Measurements from ENCODE around the gene ERO1B.

Gene ERO1B

GRCh38 chr1:236297161-236297560 lies 15.4 kb upstream of the ERO1B start:
- FAIRE-seq = no peak

- FAIRE-seq = peak; percentile 99
Measured at GRCh38 chr1:236292425-236292824, 10.7 kb upstream of the ERO1B start.

DNA sequence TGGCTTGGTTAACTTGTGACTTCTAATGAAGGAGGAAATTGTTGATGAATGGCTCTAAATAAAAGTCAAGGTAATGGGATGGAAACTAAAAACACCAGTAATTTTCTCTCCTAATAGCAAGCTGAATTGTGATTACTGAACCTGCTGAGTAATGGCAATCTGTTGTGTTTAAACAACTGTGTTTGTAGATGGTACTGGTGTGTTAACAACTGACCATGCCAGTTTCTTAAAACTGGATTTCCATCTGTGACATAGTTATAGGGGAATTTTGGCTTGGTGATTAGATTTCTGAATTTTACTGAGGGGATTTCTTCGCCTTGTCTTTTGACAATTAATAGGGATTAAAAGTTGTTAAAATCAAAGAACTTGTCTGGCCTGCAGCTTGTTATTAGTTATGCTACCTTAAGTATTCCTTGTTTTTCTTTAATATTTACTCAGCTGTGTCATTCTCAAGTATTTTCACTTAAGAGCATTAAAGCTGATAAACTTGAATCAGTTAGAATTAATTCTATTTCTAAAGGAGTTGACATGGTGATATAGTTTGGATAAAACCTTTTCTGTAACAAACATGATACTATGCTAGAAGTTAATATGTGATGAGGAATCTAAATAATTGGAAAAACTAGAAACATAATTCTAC lies 7.9 kb upstream of the ERO1B start:
- peak; percentile 100 for FAIRE-seq

- no peak for FAIRE-seq
Measured at GRCh38 chr1:236288620-236288976, 6.8 kb upstream of the ERO1B start.

- peak; percentile 58 for FAIRE-seq
Measured at GRCh38 chr1:236287757-236288619, 6.2 kb upstream of the ERO1B start.

GRCh38 chr1:236287356-236287755 lies 5.6 kb upstream of the ERO1B start:
- no peak for FAIRE-seq

DNA sequence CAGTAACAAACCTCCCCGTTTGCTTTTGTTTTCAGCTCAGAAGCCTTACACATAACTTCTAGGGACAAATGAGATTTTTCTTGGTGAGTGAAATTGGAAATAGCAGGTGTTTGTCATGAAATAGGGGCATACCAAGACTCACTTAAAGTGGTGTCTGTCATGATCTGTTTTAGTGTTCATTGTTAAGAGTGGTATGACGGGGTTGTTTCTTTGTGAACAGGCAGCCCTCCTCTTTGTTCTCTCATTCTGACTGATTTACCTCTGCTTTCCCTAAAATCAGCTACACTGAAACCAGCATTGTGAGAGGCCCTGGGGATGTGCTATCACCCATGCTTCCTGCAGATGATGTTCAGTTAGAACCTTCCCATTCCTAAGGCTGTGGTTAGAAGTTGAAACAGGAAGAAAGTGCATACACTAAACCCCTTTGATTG lies 2.5 kb upstream of the ERO1B start:
- FAIRE-seq = no peak

DNA sequence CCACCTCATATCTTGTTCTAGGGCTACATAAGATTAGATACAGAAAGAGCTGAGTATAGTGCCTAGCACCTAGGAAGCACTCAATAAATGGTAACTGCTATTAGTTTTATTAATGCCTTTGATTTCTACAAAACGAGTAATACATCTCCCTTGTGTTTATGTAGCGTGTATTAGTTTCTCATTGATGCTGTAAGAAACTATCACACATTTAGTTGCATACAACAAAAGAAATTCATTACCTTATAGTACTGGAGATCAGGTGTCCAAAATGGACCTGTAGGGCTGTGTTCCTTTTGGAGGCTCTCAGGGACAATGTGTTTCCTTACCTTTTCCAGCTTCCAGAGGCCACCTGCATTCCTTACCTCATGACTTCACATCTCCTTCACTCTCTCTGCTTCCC lies 961 bp upstream of the ERO1B start:
- no peak for FAIRE-seq

GRCh38 chr1:236282425-236282716 lies 613 bp upstream of the ERO1B start:
- no peak for FAIRE-seq

DNA sequence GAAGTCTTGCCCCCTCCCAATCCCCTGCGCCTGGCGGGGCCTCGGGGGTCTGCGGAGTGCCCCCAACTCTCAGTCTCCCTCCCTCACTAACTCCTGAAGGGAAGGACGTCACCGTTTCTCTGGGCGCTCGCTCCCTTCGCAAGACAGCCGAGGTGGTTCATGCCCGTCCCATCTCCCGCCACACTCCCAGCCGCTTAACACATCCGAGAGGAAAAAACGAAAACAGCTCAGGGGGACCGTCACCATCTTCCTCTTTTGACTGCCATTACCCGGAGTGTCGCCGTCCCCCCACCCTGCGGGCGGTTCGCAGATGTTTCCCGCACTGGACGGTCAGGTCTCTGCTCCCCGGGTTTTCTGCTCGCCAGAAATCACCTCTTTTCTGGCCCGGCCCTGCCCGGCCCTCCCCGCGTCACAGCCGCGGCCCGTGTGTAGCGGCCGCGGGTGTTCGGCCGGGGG lies 532 bp downstream of the ERO1B start:
- no peak for FAIRE-seq

- no peak for FAIRE-seq
Measured at GRCh38 chr1:236280438-236281197, 1.1 kb downstream of the ERO1B start.

GRCh38 chr1:236275586-236275985 lies 6.2 kb downstream of the ERO1B start:
- no peak for FAIRE-seq

- no peak for FAIRE-seq
Measured at GRCh38 chr1:236275061-236275460, 6.7 kb downstream of the ERO1B start.

- FAIRE-seq = peak; percentile 68
Measured at GRCh38 chr1:236273358-236273757, 8.4 kb downstream of the ERO1B start.

DNA sequence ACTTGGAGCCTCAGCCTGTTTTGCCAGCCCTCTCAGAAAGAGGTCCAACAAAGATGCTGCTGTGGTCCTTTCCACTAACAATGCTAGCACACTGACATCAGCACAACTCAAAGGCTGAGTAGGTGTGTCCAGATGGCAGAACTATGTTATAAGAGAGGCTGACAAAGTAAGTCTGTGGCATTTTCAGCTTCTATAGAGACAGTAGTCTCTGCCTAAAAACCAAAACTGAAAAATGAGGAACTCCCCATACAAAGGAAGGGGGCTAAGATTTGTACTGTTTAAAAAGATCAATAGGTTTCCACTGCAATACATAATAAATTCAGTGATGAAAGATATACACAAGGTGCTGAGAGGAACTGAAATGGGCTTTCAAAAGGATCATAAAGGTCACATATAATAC lies 12.3 kb downstream of the ERO1B start:
- no peak for FAIRE-seq

GRCh38 chr1:236261898-236262297 lies 19.9 kb downstream of the ERO1B start:
- no peak for FAIRE-seq

GRCh38 chr1:236261033-236261432 lies 20.7 kb downstream of the ERO1B start:
- peak; percentile 60 for FAIRE-seq

- FAIRE-seq = no peak
Measured at GRCh38 chr1:236259043-236259442, 22.7 kb downstream of the ERO1B start.

GRCh38 chr1:236258114-236258622 lies 23.6 kb downstream of the ERO1B start:
- FAIRE-seq = no peak

DNA sequence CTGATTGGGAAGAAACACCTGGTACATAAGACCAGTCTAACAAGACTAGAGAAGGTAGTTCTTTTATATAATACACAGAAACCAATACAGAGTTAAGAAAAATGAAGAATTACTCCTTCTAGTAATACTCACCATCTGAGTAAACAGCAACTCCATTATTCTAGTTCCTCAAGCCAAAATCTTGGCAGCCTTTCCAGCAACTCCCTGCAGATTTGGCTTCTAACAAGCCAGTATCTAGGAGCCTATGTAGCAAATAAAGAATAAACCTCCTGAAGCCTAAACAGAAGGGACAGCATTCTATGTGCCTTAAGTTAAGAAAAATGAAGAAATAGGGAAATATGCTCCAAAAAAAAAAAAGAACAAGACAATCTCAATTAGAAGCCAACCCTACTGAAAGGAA lies 24.5 kb downstream of the ERO1B start:
- no peak for FAIRE-seq

GRCh38 chr1:236253918-236254637 lies 27.7 kb downstream of the ERO1B start:
- FAIRE-seq = peak; percentile 30

DNA sequence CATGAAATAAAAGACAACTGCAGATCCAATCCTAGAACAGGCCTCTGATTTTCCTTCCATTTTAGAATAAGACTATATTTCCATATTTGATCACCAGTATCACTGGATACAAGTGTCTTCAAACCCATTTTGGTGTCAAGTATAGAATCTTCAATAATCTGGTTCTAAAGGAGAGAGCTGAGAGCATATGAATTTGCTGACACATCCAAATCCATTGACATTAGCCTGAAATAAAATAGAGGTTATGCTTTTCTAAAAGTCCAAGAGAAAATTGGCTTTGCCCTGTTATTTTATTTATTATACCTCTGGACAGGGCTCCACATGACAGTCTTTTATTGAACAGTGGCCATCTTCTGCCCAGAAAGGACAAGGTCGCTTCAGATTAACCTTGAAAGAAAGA lies 28.6 kb downstream of the ERO1B start:
- FAIRE-seq = no peak

DNA sequence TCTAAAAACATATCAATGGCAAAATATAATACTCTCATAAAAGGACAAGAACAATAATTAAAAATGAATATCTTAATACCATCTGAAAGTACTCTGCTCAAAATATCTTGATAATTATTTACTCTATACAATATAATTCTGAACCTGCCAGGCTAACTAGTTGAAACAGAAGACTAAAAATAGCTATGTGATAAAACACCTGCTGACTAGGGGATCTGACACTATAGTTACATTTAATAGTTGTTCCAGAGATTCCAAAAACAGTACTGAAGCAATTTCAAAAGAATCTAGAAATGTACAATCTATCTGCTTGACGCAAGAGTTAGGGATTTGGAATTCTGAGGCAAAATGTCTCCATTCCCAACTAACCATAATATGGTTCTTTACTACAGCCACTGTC lies 30.2 kb downstream of the ERO1B start:
- peak; percentile 94 for FAIRE-seq
